HL-60/S4 (cell line): ENCODE data around the gene VTA1.
"Not testable (repeated sequence)": the region's sequence is repeated elsewhere in the genome, so short reads cannot be mapped to it uniquely, and the experiment has no call there.

Experiments
- in situ Hi-C: fragments of 300-500 bp; cut with MboI; formaldehyde crosslinking; loops from 2 replicates; pipeline ENCODE4 v1.14.3; 2022; ENCODE audit warnings: low sequenced_read_pairs

Gene VTA1

GRCh38 chr6:142222022-142222421 lies 75.0 kb downstream of the VTA1 start:
- in situ Hi-C loops, result no loop called here

GRCh38 chr6:142223938-142224337 lies 76.9 kb downstream of the VTA1 start:
- in situ Hi-C loops, result no loop called here

GRCh38 chr6:142225115-142225514 lies 78.1 kb downstream of the VTA1 start:
- in situ Hi-C loops, result no loop called here

GRCh38 chr6:142225552-142225951 lies 78.5 kb downstream of the VTA1 start:
- in situ Hi-C loops, result no loop called here

- in situ Hi-C loops, result no loop called here
Measured at GRCh38 chr6:142226731-142227130, 79.7 kb downstream of the VTA1 start.

- in situ Hi-C loops, result not testable (repeated sequence)
Measured at GRCh38 chr6:142229518-142230270, 82.6 kb downstream of the VTA1 start.

GRCh38 chr6:142232206-142233044 lies 85.4 kb downstream of the VTA1 start:
- in situ Hi-C loops, result not testable (repeated sequence)

GRCh38 chr6:142233945-142234682 lies 87.1 kb downstream of the VTA1 start:
- in situ Hi-C loops, result no loop called here

GRCh38 chr6:142235272-142235671 lies 88.2 kb downstream of the VTA1 start:
- in situ Hi-C loops, result no loop called here

GRCh38 chr6:142235791-142236190 lies 88.7 kb downstream of the VTA1 start:
- in situ Hi-C loops, result no loop called here

- in situ Hi-C loops, result no loop called here
Measured at GRCh38 chr6:142236691-142237090, 89.6 kb downstream of the VTA1 start.

- in situ Hi-C loops, result no loop called here
Measured at GRCh38 chr6:142238881-142239280, 91.8 kb downstream of the VTA1 start.

GRCh38 chr6:142240179-142240578 lies 93.1 kb downstream of the VTA1 start:
- in situ Hi-C loops, result no loop called here

GRCh38 chr6:142241061-142241460 lies 94.0 kb downstream of the VTA1 start:
- in situ Hi-C loops, result no loop called here

- in situ Hi-C loops, result no loop called here
Measured at GRCh38 chr6:142242269-142242668, 95.2 kb downstream of the VTA1 start.

- in situ Hi-C loops, result no loop called here
Measured at GRCh38 chr6:142246960-142247359, 99.9 kb downstream of the VTA1 start.

GRCh38 chr6:142249266-142249665 lies 102.2 kb downstream of the VTA1 start:
- in situ Hi-C loops, result no loop called here

- in situ Hi-C loops, result no loop called here
Measured at GRCh38 chr6:142251930-142252445, 104.9 kb downstream of the VTA1 start.

- in situ Hi-C loops, result no loop called here
Measured at GRCh38 chr6:142254513-142254912, 107.5 kb downstream of the VTA1 start.

GRCh38 chr6:142255785-142256184 lies 108.7 kb downstream of the VTA1 start:
- in situ Hi-C loops, result no loop called here

GRCh38 chr6:142258305-142258704 lies 111.2 kb downstream of the VTA1 start:
- in situ Hi-C loops, result no loop called here
